NCI-H524 treated with DMSO at 0.1 percent for 48 hours (cell line): ENCODE measurements around the gene AATK.

ENCODE experiments used
- DNase-seq: peaks from one replicate; lab custom pipeline; 2025; lab: John Stamatoyannopoulos, UW

AATK gene

GRCh38 chr17:81195941-81196495, 30.0 kb upstream of the AATK start:
- DNase-seq: no peak

- no peak for DNase-seq
These were observed 29.2 kb upstream of the AATK start for GRCh38 chr17:81194941-81195901.

GRCh38 chr17:81194225-81194760, 28.3 kb upstream of the AATK start:
- DNase-seq: no peak

GRCh38 chr17:81193470-81194224, 27.6 kb upstream of the AATK start:
- DNase-seq: no peak

- no peak for DNase-seq
These were observed 27.0 kb upstream of the AATK start for GRCh38 chr17:81193051-81193410.

DNA sequence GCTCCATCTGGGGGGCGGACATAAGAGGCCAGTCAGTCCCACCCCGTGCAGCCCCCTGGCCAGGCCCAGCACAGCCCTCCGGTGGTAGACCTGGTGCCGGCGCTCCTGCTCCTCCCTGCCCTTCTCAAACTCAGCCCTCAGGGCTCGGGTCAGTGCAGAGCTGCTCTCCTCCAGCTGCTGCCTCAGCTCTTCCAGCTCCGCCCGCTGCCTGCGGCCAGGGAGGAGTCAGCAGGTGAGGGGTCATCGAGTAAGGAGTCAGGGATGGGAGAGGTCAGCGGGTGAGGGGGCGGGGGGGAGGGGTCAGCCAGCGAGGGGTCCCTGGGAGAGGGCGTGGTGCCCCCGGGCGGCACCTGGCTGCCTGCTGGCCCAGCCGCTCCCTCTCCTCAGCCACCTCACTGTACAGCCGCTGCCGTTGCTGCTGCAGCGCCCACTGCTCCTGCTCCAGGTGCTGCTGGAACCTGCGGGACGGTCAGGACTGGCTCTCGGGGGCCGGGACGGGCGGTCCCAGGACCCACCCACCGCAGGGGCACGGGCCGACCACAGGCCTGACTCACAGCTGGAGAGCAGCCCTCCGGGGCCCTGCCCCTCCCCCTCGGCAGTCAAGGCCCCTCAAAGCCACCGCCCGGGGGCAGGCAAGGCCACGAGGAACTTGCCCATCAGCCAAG, 26.5 kb upstream of the AATK start:
- no peak for DNase-seq

- DNase-seq: no peak
These were observed 25.6 kb upstream of the AATK start for GRCh38 chr17:81191646-81192045.

DNA sequence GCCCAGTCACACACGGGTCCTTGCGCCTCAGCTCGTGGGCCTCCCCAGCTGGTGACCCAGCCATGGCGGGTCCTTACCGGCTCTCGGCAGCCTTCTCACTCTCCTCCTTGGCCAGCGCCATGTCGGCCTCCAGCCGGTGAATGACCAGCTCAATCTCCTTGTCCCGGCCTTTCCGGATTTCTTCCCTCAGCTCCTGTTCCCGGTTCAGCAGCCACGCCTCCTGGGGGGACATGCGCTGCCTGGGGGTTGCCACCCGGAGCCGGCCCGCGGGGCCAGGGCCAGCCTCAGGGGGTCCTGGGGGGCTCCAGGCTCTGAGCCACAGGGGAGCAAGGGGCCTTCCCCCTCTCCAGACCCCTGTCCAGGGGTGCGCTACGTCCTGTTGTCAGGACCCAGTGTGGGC, 25.1 kb upstream of the AATK start:
- no peak for DNase-seq

GRCh38 chr17:81190591-81190990, 24.6 kb upstream of the AATK start:
- no peak for DNase-seq

- DNase-seq: no peak
These were observed 23.9 kb upstream of the AATK start for GRCh38 chr17:81189670-81190530.

GRCh38 chr17:81189016-81189415, 23.0 kb upstream of the AATK start:
- DNase-seq: no peak

GRCh38 chr17:81188491-81188840, 22.4 kb upstream of the AATK start:
- no peak for DNase-seq

DNA sequence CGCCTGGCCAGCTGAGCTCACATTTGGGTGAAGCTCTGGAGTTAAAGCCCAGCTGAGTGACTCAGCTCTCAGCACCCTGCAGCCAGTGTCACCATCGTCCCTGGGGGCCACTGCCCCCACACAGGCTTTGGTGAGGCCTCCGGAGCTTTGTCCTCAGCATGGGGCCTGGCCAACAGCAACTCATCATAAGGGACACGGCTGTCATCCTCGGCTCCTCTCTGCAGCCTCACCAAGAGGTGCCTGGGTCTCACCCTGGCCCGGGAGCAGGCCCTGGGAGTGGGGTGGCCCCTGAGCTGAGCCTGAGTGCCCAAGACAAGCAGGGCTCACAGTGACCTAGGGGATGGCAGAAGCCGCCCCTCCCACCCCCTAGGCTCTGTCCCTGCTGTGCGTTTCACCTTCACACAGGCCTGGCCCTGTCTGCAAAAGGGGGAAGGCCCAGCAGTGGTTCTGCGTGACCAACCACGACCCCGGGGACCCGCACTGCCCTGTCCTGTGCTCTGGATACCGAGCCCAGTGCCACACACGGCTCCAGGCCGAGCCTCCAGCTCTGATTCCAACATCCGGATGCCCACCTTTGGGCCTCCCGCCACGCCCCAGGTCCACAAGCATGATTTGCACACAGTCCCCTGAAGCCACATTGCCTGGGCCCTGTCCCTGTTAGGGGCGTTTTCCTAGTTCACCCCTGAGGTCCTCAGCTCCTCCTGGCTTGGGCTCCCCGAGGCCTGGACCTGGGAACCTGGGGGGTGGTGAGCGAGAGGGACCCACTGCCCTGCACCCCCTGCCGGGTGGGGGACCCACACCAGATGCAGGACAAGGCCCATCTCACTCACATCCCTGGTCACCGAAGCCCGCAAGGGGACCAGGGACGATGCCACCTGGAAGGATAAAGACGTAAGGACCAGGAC, 21.8 kb upstream of the AATK start:
- DNase-seq: no peak

DNA sequence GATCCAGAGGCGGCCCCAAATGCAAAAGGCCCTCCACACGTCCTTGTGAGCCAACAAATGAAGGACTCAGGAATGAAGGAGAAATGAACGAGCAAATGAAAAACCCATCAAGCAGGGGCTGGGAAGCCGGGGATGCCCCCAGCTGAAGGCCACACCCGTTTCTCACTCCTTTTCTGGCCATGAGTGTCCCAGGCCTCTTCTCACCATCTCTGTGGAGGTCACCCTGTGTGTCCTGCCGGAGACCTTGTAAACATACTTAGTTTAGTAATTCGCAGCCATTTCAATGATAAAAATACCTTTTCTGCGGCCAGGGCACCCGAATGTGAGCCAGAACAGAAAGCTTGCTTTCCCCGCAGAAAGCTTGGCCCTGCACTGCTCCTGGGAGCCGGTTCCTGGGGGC, 21.1 kb upstream of the AATK start:
- no peak for DNase-seq

DNA sequence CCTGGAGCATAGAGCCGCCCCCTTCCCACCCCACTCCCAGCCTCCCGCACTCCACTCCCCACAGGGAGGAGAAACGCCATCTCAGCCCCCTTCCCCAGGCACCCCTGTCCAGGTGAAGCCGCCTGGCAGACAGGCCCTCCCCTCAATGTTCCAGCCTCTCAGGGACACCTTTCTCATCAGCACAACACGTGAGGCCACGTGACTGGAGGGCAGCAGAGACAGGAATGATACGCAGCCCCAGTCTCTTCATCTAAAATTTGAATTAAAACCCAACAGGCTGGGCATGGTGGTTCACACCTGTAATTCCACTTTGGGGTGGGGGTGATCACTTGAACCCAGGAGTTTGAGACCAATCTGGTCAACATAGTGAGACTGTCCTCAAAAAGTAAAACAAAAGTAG, 20.2 kb upstream of the AATK start:
- no peak for DNase-seq

DNA sequence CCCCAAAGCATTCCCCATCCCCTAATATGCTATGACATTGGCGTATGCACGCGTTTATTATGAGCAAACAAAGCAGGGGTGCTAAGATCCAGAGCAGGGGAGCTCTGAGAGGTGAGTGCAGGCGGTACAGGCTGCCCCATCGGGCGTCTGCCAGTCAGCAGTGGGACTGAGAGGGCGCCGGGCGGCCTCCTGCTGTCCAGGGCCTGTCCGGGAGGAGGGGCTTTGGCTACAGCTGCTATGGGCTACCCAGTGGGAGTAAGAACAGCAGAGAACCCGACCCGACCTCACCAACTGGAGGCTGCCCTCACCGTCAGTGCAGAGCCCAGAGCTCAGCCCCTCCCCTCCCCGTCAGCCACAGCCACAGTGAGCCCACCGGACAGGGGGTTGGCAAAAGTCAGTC, 18.5 kb upstream of the AATK start:
- no peak for DNase-seq

DNA sequence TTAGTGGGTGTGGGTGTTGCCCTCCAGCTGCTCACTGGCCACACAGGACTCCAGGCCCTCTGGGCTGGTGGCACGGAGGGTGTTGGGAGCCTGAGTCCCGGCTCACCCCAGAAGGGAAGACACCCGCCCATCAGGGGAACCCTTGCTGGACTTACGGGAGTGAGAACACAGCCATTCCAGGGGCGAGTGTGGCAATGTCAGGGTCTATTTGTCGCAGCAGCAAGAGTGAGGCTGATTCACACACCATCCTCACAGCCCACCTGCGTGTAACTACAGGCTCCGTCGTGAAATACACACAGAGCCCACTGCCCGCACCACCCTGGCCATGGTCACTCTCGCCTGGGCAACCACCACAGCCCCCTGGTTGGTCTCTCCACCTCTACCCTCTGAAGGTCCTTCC, 17.8 kb upstream of the AATK start:
- no peak for DNase-seq

DNA sequence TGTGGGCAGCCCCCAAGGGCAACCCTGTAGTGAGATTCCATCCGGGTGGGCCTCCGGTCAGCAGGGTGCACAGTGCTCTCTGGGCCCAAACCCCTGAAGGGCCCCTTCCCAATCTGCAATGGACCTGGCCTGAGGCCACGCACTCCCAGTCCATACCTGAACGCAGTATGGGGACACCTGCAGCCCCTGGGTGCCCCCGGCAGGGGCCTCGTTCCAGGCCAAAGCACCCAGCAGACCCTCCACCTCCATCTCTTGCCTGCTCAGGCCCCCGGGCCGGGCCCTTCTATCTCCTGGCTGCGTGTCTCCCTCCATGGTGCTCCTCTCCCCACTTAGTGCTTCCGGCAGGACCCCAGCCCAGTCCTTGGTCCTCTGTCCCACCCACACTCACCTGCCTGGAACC, 17.3 kb upstream of the AATK start:
- DNase-seq: no peak

DNA sequence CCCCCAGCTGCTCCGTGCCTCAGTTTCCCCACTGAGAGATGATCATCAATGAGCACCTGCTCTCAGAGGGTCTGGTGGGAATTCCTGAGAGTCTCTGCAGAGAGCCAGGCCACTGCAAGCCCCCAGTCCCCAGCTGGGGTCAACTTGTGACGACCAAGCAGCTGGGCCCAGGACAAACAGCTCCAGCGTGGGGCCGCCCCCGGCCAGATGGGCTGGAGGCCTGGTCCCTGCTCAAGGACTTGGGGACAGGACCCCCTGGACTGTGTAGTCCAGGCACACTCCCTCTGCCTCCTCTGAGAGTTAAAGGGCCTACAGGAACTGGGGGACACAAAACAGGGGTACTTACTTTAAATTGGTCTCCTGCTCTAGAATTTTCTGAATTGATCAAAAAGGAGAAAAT, 16.6 kb upstream of the AATK start:
- DNase-seq: no peak

GRCh38 chr17:81181811-81182185, 15.8 kb upstream of the AATK start:
- no peak for DNase-seq
